Measurements from ENCODE around the gene PHRF1. TPM values are rescaled to one million over a fixed set of nuclear protein-coding genes. Genes with fewer than 3 reads are reported as not detected.
A peak's percentile ranks its signal among the peaks of the same experiment; 100 is the strongest.

PHRF1 gene
- total RNA-seq, 4 donors from 2014 or later, result 18.3 to 31.0 (median 19.3) TPM

- H3K4me3 ChIP-seq (replicated peaks in 1 of 3), result no peak overlapping the region
- 81 to 91% methylated on average over 20 to 22 of the region's 22 CpGs for WGBS, 2 donors
- no peak overlapping the region for H3K27ac ChIP-seq
- H3K4me1 ChIP-seq, result peaks cover 0 to 43% of the 10 kb centered on the region in 2 donors
- no peaks in the 10 kb centered on the region for H3K36me3 ChIP-seq
- intact Hi-C loops (cut with DNase I), result no loop called here
- no peaks in the 10 kb centered on the region for H3K9me3 ChIP-seq
- no peaks in the 10 kb centered on the region for H3K27me3 ChIP-seq
- DNase-seq, result no peak
- TF ChIP-seq POLR2A (IDR thresholded peaks at IDR 0.05), result no peak
- TF ChIP-seq CTCF (IDR thresholded peaks at IDR 0.05), result no peak
Measured at GRCh38 chr11:635945-636510, 59.8 kb downstream of the PHRF1 start.

- Histone ChIP-seq H3K27me3 (no peaks in the 10 kb centered on the region), H3K36me3 (no peaks in the 10 kb centered on the region), H3K4me3 (replicated peaks in 1 of 3) (no peak within 1 kb of the TSS), H3K4me1 (peaks cover 0 to 44% of the 10 kb centered on the region in 2 donors), H3K9me3 (no peaks in the 10 kb centered on the region), H3K27ac (no peak within 1 kb of the TSS)
- intact Hi-C loops (cut with DNase I), result no loop called here
- DNase-seq, result peak in 1 of 2 donors; percentile 26
- WGBS, 2 donors, result 30% methylated on average over 18 of the region's 100 CpGs; no CpG with 5 or more reads in 1 of the 2 donors
- TF ChIP-seq POLR2A (IDR thresholded peaks at IDR 0.05), result no peak
- no peak for TF ChIP-seq CTCF (IDR thresholded peaks at IDR 0.05)
Measured at GRCh38 chr11:636511-637332, 60.5 kb downstream of the PHRF1 start, which contains the start of gene DRD4. DRD4 (plus strand) TSS chr11:637269; CDS start chr11:637305, 36 bp downstream.

GRCh38 chr11:637333-637592, 61.0 kb downstream of the PHRF1 start:
- TF ChIP-seq CTCF (IDR thresholded peaks at IDR 0.05) (no peak), POLR2A (IDR thresholded peaks at IDR 0.05) (no peak)

GRCh38 chr11:637593-638521, 61.6 kb downstream of the PHRF1 start:
- Histone ChIP-seq H3K4me3 (replicated peaks in 1 of 3) (no peak overlapping the region), H3K4me1 (peaks cover 0 to 44% of the 10 kb centered on the region in 2 donors), H3K9me3 (no peaks in the 10 kb centered on the region), H3K27ac (no peak overlapping the region), H3K36me3 (no peaks in the 10 kb centered on the region), H3K27me3 (no peaks in the 10 kb centered on the region)
- no peak for DNase-seq
- TF ChIP-seq CTCF (IDR thresholded peaks at IDR 0.05) (no peak), POLR2A (IDR thresholded peaks at IDR 0.05) (no peak)
- intact Hi-C loops (cut with DNase I), result no loop called here
- WGBS, 2 donors, result 37 to 40% methylated on average over 40 to 44 of the region's 55 CpGs

More at GRCh38 chr11:637333-637592, 61.0 kb downstream of the PHRF1 start:
- no CpG with 5 or more reads among the region's 34 CpGs for WGBS, 2 donors
- Histone ChIP-seq H3K27me3 (no peaks in the 10 kb centered on the region), H3K27ac (no peak overlapping the region), H3K4me3 (replicated peaks in 1 of 3) (no peak overlapping the region), H3K4me1 (peaks cover 0 to 44% of the 10 kb centered on the region in 2 donors), H3K36me3 (no peaks in the 10 kb centered on the region), H3K9me3 (no peaks in the 10 kb centered on the region)
- DNase-seq, result no peak
- intact Hi-C loops (cut with DNase I), result no loop called here
